Mammary epithelial cell (primary cell): Measurements from ENCODE around the gene PHKG1.

Experiments
- EZH2 ChIP-seq: IDR thresholded peaks from 2 replicates; pipeline ENCODE4 v1.6.1; 2012; ENCODE audit warnings: low read length, inconsistent platforms, borderline replicate concordance
- TF ChIP-seq, protein P1 (sequence below), 2 donors: IDR thresholded peaks in 1 of 2; conservative IDR thresholded peaks in 1 of 2; 2 replicates each; pipeline ENCODE4 v1.5.1; 2011 to 2012; ENCODE audit warnings: inconsistent platforms in 2 of 2, low read length in 2 of 2, mild to moderate bottlenecking in 2 of 2, control low read depth in 1 of 2, low read depth in 1 of 2; ENCODE audit not compliant: insufficient read depth in 1 of 2; ENCODE audit errors: extremely low read depth in 1 of 2

DNA sequence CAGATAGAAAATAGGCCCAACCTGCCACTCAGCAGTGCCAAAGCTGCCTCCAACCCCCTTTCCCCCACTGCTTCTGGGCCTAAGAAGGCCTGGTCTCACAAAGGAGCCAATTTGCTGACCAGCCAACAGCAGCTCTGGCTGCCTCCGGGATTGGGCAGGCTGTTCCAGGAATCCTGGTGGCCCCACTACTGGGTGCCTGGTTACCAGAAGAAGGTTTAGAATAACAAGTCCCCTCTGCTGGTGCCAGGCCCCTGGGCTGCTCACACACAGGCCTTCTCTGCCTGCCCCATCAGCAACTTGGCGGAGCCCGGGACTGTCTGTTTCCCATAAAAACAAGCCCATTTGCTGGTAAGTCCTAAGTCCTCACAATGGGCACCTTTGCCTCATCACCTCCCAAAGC is 1.2 kb downstream of the PHKG1 start:
- TF ChIP-seq, protein P1, sequence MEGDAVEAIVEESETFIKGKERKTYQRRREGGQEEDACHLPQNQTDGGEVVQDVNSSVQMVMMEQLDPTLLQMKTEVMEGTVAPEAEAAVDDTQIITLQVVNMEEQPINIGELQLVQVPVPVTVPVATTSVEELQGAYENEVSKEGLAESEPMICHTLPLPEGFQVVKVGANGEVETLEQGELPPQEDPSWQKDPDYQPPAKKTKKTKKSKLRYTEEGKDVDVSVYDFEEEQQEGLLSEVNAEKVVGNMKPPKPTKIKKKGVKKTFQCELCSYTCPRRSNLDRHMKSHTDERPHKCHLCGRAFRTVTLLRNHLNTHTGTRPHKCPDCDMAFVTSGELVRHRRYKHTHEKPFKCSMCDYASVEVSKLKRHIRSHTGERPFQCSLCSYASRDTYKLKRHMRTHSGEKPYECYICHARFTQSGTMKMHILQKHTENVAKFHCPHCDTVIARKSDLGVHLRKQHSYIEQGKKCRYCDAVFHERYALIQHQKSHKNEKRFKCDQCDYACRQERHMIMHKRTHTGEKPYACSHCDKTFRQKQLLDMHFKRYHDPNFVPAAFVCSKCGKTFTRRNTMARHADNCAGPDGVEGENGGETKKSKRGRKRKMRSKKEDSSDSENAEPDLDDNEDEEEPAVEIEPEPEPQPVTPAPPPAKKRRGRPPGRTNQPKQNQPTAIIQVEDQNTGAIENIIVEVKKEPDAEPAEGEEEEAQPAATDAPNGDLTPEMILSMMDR (conservative IDR thresholded peaks at IDR 0.05 in 1 of 2, IDR thresholded peaks at IDR 0.05 in 1 of 2; ENCODE audit: extremely low read depth in 1 of 2, insufficient read depth in 1 of 2, low read depth in 1 of 2, low read length in 2 of 2) = no peak
- no peak for TF ChIP-seq EZH2
